ENCODE data around the gene GSTM5. TPM values are rescaled to one million over a fixed set of nuclear protein-coding genes. Genes with fewer than 3 reads are reported as not detected.

Gene GSTM5
- total and polyA plus RNA-seq, 4 donors, result 0.59 to 2.8 (median 1.3) TPM

DNA sequence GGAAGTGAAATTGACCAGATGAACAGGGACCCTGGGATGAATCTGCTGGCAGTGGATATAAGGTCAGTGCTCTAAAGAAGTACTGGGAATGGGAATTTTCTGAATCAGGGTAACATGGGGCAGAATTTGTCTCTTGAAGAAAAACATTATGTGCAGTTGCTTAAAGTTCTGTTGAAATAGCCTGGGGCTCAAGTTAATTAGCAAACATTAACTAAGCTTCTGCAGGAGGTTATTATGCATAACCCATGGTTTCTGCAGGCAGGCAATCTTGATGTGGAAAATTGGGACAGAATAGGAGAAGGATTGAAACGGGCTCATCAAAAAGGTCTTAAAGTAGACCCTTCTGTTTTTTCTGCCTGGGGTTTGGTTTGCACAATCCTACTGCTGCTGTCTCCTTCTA lies 14.0 kb downstream of the GSTM5 start:
- Histone ChIP-seq H3K27ac (ENCODE audit: low read depth in 1 of 2, low read length in 2 of 2) (no peak overlapping the region), H3K27me3 (ENCODE audit: control insufficient read depth in 4 of 4, insufficient read depth in 4 of 4, low read length in 3 of 4) (no peaks in the 10 kb centered on the region)

DNA sequence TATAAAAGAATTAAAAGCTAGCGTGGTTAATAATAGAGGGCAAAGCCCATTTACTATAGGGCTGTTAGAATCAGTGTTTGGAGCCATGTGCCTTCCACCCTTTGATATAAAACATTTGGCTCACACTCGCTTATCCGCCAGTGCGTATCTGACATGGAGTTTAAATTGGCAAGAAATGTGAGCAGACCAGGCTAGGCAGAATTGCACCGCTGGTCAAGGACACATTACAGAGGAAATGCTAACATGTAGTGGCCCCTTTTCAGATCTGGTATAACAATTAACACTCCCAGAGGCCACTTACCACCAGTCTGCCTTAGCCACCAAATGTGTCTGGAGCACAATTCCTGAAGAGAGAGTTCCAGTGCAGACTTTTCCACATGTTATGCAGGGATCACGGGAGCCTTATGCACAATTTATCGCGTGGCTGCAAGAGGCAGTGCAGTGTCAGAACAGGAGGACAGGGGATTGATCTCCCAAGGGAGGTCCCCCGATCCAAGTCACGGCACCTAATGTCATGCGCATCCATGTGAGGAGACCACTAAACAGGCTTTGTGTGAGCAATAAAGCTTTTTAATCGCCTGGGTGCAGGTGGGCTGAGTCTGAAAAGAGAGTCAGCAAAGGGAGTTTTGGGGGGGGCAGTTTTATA lies 14.8 kb downstream of the GSTM5 start:
- Histone ChIP-seq H3K4me1 (ENCODE audit: control insufficient read depth in 4 of 4, insufficient read depth in 4 of 4, low read length in 3 of 4) (no peaks in the 10 kb centered on the region), H3K9me3 (ENCODE audit: control insufficient read depth in 4 of 4, low read length in 3 of 4) (no peaks in the 10 kb centered on the region), H3K4me3 (ENCODE audit: low read depth in 1 of 3, low read length in 3 of 3) (no peak overlapping the region), H3K36me3 (ENCODE audit: control insufficient read depth in 4 of 4, insufficient read depth in 3 of 4, low read depth in 1 of 4, low read length in 3 of 4) (no peaks in the 10 kb centered on the region), H3K27me3 (ENCODE audit: control insufficient read depth in 4 of 4, insufficient read depth in 4 of 4, low read length in 3 of 4) (no peaks in the 10 kb centered on the region), H3K9ac (ENCODE audit: low read depth in 1 of 2, low read length in 2 of 2) (no peak overlapping the region), H3K27ac (ENCODE audit: low read depth in 1 of 2, low read length in 2 of 2) (no peak overlapping the region)
- WGBS, result 86% methylated on average over 12 of the region's 12 CpGs
- TF ChIP-seq FOXA2 (IDR thresholded peaks at IDR 0.05), result no peak
- TF ChIP-seq HNF4A (conservative IDR thresholded peaks at IDR 0.05), result no peak
- TF ChIP-seq, protein P1, sequence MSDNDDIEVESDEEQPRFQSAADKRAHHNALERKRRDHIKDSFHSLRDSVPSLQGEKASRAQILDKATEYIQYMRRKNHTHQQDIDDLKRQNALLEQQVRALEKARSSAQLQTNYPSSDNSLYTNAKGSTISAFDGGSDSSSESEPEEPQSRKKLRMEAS (IDR thresholded peaks at IDR 0.05), result no peak
- no peak for TF ChIP-seq EGR1 (IDR thresholded peaks at IDR 0.05; ENCODE audit: low read depth in 2 of 2)
- DNase-seq (ENCODE audit: low spot score), result no peak

More for the DNA sequence above, 14.0 kb downstream of the GSTM5 start:
- TF ChIP-seq TAF1 (conservative IDR thresholded peaks at IDR 0.05) (no peak), GABPA (IDR thresholded peaks at IDR 0.05 in 1 of 2, conservative IDR thresholded peaks at IDR 0.05 in 1 of 2) (no peak), SP1 (IDR thresholded peaks at IDR 0.05) (no peak), FOXA1 (IDR thresholded peaks at IDR 0.05) (no peak), HNF4A (conservative IDR thresholded peaks at IDR 0.05) (no peak)
- TF ChIP-seq, protein P2, sequence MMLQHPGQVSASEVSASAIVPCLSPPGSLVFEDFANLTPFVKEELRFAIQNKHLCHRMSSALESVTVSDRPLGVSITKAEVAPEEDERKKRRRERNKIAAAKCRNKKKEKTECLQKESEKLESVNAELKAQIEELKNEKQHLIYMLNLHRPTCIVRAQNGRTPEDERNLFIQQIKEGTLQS (IDR thresholded peaks at IDR 0.05), result no peak
- TF ChIP-seq, protein P1 (IDR thresholded peaks at IDR 0.05), result no peak
- H3K9me3 ChIP-seq (ENCODE audit: control insufficient read depth in 4 of 4, low read length in 3 of 4), result no peaks in the 10 kb centered on the region
- no peaks in the 10 kb centered on the region for H3K4me1 ChIP-seq (ENCODE audit: control insufficient read depth in 4 of 4, insufficient read depth in 4 of 4, low read length in 3 of 4)
- 86% methylated on average over 1 of the region's 1 CpG for WGBS
- no peak overlapping the region for H3K9ac ChIP-seq (ENCODE audit: low read depth in 1 of 2, low read length in 2 of 2)
- no peak overlapping the region for H3K4me3 ChIP-seq (ENCODE audit: low read depth in 1 of 3, low read length in 3 of 3)
- DNase-seq (ENCODE audit: low spot score), result no peak
- H3K36me3 ChIP-seq (ENCODE audit: control insufficient read depth in 4 of 4, insufficient read depth in 3 of 4, low read depth in 1 of 4, low read length in 3 of 4), result no peaks in the 10 kb centered on the region

DNA sequence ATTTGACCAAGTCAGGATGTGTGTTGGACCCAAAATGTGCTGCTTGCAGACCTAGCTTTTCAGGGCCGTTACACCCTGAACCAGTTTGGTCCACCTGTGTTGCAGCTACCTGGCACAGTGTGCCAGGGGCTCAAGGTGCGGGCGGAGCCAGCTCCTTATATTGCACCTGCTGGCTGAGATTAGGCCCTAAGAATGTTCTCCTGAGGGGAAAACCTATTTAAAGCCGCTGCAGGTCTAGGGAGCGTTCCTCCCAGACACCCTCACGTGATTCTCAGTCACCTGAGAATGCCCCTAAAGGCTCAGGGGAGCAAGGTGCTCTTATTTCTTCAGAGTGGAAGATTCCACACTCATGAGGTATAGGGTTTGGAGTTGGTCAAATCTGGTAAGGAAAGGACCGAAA lies 16.8 kb downstream of the GSTM5 start:
- Histone ChIP-seq H3K27me3 (ENCODE audit: control insufficient read depth in 4 of 4, insufficient read depth in 4 of 4, low read length in 3 of 4) (no peaks in the 10 kb centered on the region), H3K9me3 (ENCODE audit: control insufficient read depth in 4 of 4, low read length in 3 of 4) (no peaks in the 10 kb centered on the region), H3K36me3 (ENCODE audit: control insufficient read depth in 4 of 4, insufficient read depth in 3 of 4, low read depth in 1 of 4, low read length in 3 of 4) (no peaks in the 10 kb centered on the region), H3K4me3 (ENCODE audit: low read depth in 1 of 3, low read length in 3 of 3) (no peak overlapping the region), H3K9ac (ENCODE audit: low read depth in 1 of 2, low read length in 2 of 2) (no peak overlapping the region), H3K27ac (ENCODE audit: low read depth in 1 of 2, low read length in 2 of 2) (no peak overlapping the region), H3K4me1 (ENCODE audit: control insufficient read depth in 4 of 4, insufficient read depth in 4 of 4, low read length in 3 of 4) (no peaks in the 10 kb centered on the region)
- no peak for TF ChIP-seq TAF1 (conservative IDR thresholded peaks at IDR 0.05)
- TF ChIP-seq, protein P2 (IDR thresholded peaks at IDR 0.05), result no peak
- DNase-seq (ENCODE audit: low spot score), result no peak
- WGBS, result 79% methylated on average over 7 of the region's 7 CpGs

DNA sequence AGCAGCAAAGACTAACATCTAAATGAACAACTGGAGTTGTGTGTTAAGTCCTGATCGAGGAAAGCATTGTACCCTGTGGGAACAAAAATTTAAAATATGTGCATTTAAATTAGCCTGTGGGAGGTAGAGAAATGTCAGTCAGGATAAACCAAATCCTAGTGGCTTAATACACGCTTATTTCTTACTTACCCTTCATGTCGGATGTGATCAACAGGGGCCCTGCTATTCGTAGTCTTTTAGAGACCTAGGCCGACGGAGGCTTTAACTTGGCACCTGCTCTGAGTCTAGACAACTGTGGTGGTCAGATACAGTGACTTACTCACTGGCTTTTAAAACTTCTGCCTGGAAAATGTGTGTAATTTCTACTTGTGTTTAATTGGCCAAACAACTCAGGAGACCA lies 18.6 kb downstream of the GSTM5 start:
- DNase-seq (ENCODE audit: low spot score), result no peak
- H3K4me1 ChIP-seq (ENCODE audit: control insufficient read depth in 4 of 4, insufficient read depth in 4 of 4, low read length in 3 of 4), result no peaks in the 10 kb centered on the region
- H3K4me3 ChIP-seq (ENCODE audit: low read depth in 1 of 3, low read length in 3 of 3), result no peak overlapping the region
- H3K9me3 ChIP-seq (ENCODE audit: control insufficient read depth in 4 of 4, low read length in 3 of 4), result no peaks in the 10 kb centered on the region
- no peak overlapping the region for H3K27ac ChIP-seq (ENCODE audit: low read depth in 1 of 2, low read length in 2 of 2)
- 89% methylated on average over 6 of the region's 6 CpGs for WGBS
- H3K27me3 ChIP-seq (ENCODE audit: control insufficient read depth in 4 of 4, insufficient read depth in 4 of 4, low read length in 3 of 4), result no peaks in the 10 kb centered on the region
- H3K9ac ChIP-seq (ENCODE audit: low read depth in 1 of 2, low read length in 2 of 2), result no peak overlapping the region
- peaks cover 0 to 5% (median 0%) of the 10 kb centered on the region in 4 donors for H3K36me3 ChIP-seq (ENCODE audit: control insufficient read depth in 4 of 4, insufficient read depth in 3 of 4, low read depth in 1 of 4, low read length in 3 of 4)
- TF ChIP-seq HNF4G (IDR thresholded peaks at IDR 0.05) (no peak), JUND (IDR thresholded peaks at IDR 0.05) (no peak), YY1 (IDR thresholded peaks at IDR 0.05) (no peak), RXRA (IDR thresholded peaks at IDR 0.05) (no peak), TAF1 (conservative IDR thresholded peaks at IDR 0.05) (no peak), GABPA (IDR thresholded peaks at IDR 0.05 in 1 of 2, conservative IDR thresholded peaks at IDR 0.05 in 1 of 2) (no peak), HNF4A (conservative IDR thresholded peaks at IDR 0.05) (no peak), RAD21 (IDR thresholded peaks at IDR 0.05) (no peak)
- TF ChIP-seq, protein P3, sequence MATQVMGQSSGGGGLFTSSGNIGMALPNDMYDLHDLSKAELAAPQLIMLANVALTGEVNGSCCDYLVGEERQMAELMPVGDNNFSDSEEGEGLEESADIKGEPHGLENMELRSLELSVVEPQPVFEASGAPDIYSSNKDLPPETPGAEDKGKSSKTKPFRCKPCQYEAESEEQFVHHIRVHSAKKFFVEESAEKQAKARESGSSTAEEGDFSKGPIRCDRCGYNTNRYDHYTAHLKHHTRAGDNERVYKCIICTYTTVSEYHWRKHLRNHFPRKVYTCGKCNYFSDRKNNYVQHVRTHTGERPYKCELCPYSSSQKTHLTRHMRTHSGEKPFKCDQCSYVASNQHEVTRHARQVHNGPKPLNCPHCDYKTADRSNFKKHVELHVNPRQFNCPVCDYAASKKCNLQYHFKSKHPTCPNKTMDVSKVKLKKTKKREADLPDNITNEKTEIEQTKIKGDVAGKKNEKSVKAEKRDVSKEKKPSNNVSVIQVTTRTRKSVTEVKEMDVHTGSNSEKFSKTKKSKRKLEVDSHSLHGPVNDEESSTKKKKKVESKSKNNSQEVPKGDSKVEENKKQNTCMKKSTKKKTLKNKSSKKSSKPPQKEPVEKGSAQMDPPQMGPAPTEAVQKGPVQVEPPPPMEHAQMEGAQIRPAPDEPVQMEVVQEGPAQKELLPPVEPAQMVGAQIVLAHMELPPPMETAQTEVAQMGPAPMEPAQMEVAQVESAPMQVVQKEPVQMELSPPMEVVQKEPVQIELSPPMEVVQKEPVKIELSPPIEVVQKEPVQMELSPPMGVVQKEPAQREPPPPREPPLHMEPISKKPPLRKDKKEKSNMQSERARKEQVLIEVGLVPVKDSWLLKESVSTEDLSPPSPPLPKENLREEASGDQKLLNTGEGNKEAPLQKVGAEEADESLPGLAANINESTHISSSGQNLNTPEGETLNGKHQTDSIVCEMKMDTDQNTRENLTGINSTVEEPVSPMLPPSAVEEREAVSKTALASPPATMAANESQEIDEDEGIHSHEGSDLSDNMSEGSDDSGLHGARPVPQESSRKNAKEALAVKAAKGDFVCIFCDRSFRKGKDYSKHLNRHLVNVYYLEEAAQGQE (IDR thresholded peaks at IDR 0.05), result no peak
- TF ChIP-seq, protein P4, sequence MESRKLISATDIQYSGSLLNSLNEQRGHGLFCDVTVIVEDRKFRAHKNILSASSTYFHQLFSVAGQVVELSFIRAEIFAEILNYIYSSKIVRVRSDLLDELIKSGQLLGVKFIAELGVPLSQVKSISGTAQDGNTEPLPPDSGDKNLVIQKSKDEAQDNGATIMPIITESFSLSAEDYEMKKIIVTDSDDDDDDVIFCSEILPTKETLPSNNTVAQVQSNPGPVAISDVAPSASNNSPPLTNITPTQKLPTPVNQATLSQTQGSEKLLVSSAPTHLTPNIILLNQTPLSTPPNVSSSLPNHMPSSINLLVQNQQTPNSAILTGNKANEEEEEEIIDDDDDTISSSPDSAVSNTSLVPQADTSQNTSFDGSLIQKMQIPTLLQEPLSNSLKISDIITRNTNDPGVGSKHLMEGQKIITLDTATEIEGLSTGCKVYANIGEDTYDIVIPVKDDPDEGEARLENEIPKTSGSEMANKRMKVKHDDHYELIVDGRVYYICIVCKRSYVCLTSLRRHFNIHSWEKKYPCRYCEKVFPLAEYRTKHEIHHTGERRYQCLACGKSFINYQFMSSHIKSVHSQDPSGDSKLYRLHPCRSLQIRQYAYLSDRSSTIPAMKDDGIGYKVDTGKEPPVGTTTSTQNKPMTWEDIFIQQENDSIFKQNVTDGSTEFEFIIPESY (IDR thresholded peaks at IDR 0.05), result no peak
- TF ChIP-seq, protein P2 (IDR thresholded peaks at IDR 0.05), result no peak

All from liver (tissue), 9 donors.